WI38 (cell line): ENCODE measurements around the gene NLRP5.
"Not testable (repeated sequence)": the region's sequence is repeated elsewhere in the genome, so short reads cannot be mapped to it uniquely, and the experiment has no call there.

Source experiments
- H3K4me3 ChIP-seq: 2 replicates; pipeline ENCODE4 v1.5.1; 2011; ENCODE audit warnings: low read depth, mild to moderate bottlenecking, control low read depth, low read length
- CTCF ChIP-seq: IDR thresholded peaks from 2 replicates; pipeline ENCODE4 v1.5.1; 2012; ENCODE audit warnings: low read depth, mild to moderate bottlenecking, control low read depth, low read length

Gene NLRP5

GRCh38 chr19:56092685-56093631 lies 106.4 kb downstream of the NLRP5 start:
- no peak overlapping the region for H3K4me3 ChIP-seq
- no peak for TF ChIP-seq CTCF

GRCh38 chr19:56094449-56094848 lies 107.9 kb downstream of the NLRP5 start:
- H3K4me3 ChIP-seq, result no peak overlapping the region
- no peak for TF ChIP-seq CTCF

GRCh38 chr19:56096665-56097064 lies 110.1 kb downstream of the NLRP5 start:
- no peak for TF ChIP-seq CTCF

GRCh38 chr19:56097306-56097705 lies 110.7 kb downstream of the NLRP5 start:
- H3K4me3 ChIP-seq, result no peak overlapping the region
- TF ChIP-seq CTCF, result no peak

More at GRCh38 chr19:56096665-56097064, 110.1 kb downstream of the NLRP5 start:
- no peak overlapping the region for H3K4me3 ChIP-seq

GRCh38 chr19:56097776-56098175 lies 111.2 kb downstream of the NLRP5 start:
- no peak for TF ChIP-seq CTCF
- no peak overlapping the region for H3K4me3 ChIP-seq

- H3K4me3 ChIP-seq, result not testable (repeated sequence)
Measured at GRCh38 chr19:56098237-56098636, 111.7 kb downstream of the NLRP5 start.

- H3K4me3 ChIP-seq, result no peak overlapping the region
- no peak for TF ChIP-seq CTCF
Measured at GRCh38 chr19:56098731-56099568, 112.4 kb downstream of the NLRP5 start.
